Motor neuron (in vitro differentiated cells): ENCODE measurements around the gene TNNI3K. TPM values are rescaled to one million over a fixed set of nuclear protein-coding genes. Genes with fewer than 3 reads are reported as not detected.
A peak's percentile ranks its signal among the peaks of the same experiment; 100 is the strongest.

Experiments used
- ATAC-seq, 8 experiments: fragments of 200-7000 bp; cut with Tn5 transposase; replicated peaks in 6 of 8; 2 replicates each; pipeline ENCODE4 v1.8.0; 2021; ENCODE audit warnings: mild to moderate bottlenecking in 8 of 8, moderate library complexity in 8 of 8
- H3K27ac ChIP-seq, 2 donors: fragments of 250-450 bp; sonication (Bioruptor Pico); 2 replicates each; pipeline ENCODE4 v1.9.0; 2021; ENCODE audit warnings: antibody characterized with exemption in 2 of 2, mild to moderate bottlenecking in 2 of 2, moderate library complexity in 1 of 2
- H3K4me1 ChIP-seq, 2 donors: fragments of 250-450 bp; sonication (Bioruptor Pico); replicated peaks in 1 of 2; 2 replicates each; pipeline ENCODE4 v1.6.1; 2021; ENCODE audit warnings: antibody characterized with exemption in 2 of 2, mild to moderate bottlenecking in 2 of 2, moderate library complexity in 1 of 2
- H3K4me3 ChIP-seq, 5 donors: fragments of 250-450 bp; sonication (Bioruptor Pico); 2 replicates each; pipeline ENCODE4 v1.9.0; 2021; ENCODE audit warnings: antibody characterized with exemption in 5 of 5, mild to moderate bottlenecking in 5 of 5, moderate library complexity in 4 of 5
- WGBS, 10 experiments: fragments of 450-650 bp; shearing (Covaris generic); methylation state at CpG; one replicate each; pipeline ENCODE4 v1.0.0; 2022; 5-methylcytosine and 5-hydroxymethylcytosine counted together
- in situ Hi-C, 9 experiments: fragments of 400-800 bp; cut with MboI; loops; one replicate each; pipeline ENCODE4 v1.15.0; 2021; ENCODE audit warnings: low sequenced_read_pairs in 9 of 9, low pct_unique_long_range_greater_than_20kb in 2 of 9; ENCODE audit not compliant: unreplicated experiment in 9 of 9
- total RNA-seq, 8 experiments: library from RNA; unstranded; fragments of 300-600 nt; gene quantifications; 2 replicates each; pipeline versions ENCODE4 v1.2.3 to v1.2.4, GENCODE V29; 2022

The TNNI3K gene
- total RNA-seq, 8 experiments from 2014 or later: 0.08 to 5.3 (median 1.6) TPM; not detected in 2

GRCh38 chr1:74504125-74504932, 269.1 kb downstream of the TNNI3K start:
- peak; percentile 58 to 94 (median 74) for ATAC-seq
- Histone ChIP-seq H3K27ac (peak overlapping the region; percentile 4 to 41), H3K4me3 (no peak overlapping the region)

GRCh38 chr1:74504933-74505512, 269.8 kb downstream of the TNNI3K start:
- WGBS, 10 experiments: 0 to 71% (median 18%) methylated on average over 1 to 11 of the region's 11 CpGs; no CpG with 5 or more reads in 1 of the 10 experiments
- H3K4me1 ChIP-seq: peaks cover 26 to 34% of the 10 kb centered on the region in 2 donors
- in situ Hi-C loops: loop anchor here in 2 of 9 experiments (25.0 kb wide), 1 partner anchor 182 kb away; no protein-coding TSS in a partner anchor
- no peak overlapping the region for H3K4me3 ChIP-seq
- peak overlapping the region; percentile 4 to 41 for H3K27ac ChIP-seq
- ATAC-seq: peak in 6 of 8 experiments; percentile 46 to 88 (median 84)

More at GRCh38 chr1:74504125-74504932, 269.1 kb downstream of the TNNI3K start:
- peaks cover 26 to 34% of the 10 kb centered on the region in 2 donors for H3K4me1 ChIP-seq
- 0 to 43% (median 23%) methylated on average over 1 to 15 of the region's 15 CpGs for WGBS, 10 experiments
- in situ Hi-C loops: loop anchor here in 2 of 9 experiments (25.0 kb wide), 1 partner anchor 183 kb away; no protein-coding TSS in a partner anchor

- ATAC-seq: peak in 7 of 8 experiments; percentile 61 to 86 (median 84)
- Histone ChIP-seq H3K4me1 (peaks cover 26 to 34% of the 10 kb centered on the region in 2 donors), H3K27ac (peak overlapping the region in 1 of 2 donors; percentile 14), H3K4me3 (no peak overlapping the region)
- in situ Hi-C loops: loop anchor here in 2 of 9 experiments (25.0 kb wide), 1 partner anchor 181 kb away; no protein-coding TSS in a partner anchor
- 17 to 57% (median 36%) methylated on average over 2 to 8 of the region's 8 CpGs for WGBS, 10 experiments
These were observed 270.9 kb downstream of the TNNI3K start for GRCh38 chr1:74505928-74506710.

- no peak for ATAC-seq
- 20 to 69% (median 33%) methylated on average over 1 to 3 of the region's 3 CpGs; no CpG with 5 or more reads in 3 of the 10 experiments for WGBS, 10 experiments
- Histone ChIP-seq H3K27ac (no peak overlapping the region), H3K4me1 (peaks cover 38 to 40% of the 10 kb centered on the region in 2 donors), H3K4me3 (no peak overlapping the region)
- in situ Hi-C loops: loop anchor here in 2 of 9 experiments (25.0 kb wide), 1 partner anchor 179 kb away; no protein-coding TSS in a partner anchor
These were observed 273.3 kb downstream of the TNNI3K start for GRCh38 chr1:74508449-74508848.

DNA sequence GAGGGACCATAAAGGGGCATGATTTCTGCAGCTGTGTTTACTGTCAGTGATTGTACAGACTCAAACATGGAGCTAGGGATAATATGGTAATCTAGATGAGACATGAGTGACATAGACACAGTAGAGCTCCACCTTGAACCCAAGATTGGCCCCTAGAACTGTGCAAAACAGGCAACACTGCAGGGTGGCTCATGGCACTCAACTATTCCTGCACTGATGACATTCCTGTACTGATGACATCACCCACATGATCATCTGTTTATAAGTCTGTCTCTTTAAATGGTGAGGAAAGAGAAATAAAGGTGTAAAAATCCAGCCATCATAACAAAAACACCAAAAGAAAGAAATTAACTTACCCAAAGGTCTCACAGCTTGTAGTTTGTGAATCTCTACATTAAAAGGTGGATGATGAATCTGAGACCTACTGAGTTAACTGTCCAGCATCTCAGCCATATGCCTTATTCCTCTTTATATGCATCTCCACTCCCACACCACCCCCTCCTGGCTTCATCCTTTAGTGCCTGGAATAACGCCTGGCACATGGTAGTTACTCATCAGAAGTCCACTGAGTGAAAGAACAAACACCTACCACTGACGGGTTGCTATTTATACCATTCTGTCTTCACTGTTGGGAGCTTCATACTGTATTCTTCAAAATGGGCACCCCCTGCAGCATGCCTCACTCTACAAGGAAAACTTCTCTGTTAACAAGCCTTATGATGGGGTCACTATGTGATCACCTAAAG, 277.2 kb downstream of the TNNI3K start, which contains the start of gene LRRC53:
Gene LRRC53, minus strand, starts transcription at position 442 of the 746 bp plus-strand sequence. CDS start 29,262 bp downstream, outside the sequence.
- H3K27ac ChIP-seq: no peak within 1 kb of the TSS
- in situ Hi-C loops: loop anchor here in 2 of 9 experiments (25.0 kb wide), 1 partner anchor 175 kb away; no protein-coding TSS in a partner anchor
- ATAC-seq: peak in 5 of 8 experiments; percentile 39 to 70 (median 63)
- no peak within 1 kb of the TSS for H3K4me3 ChIP-seq
- H3K4me1 ChIP-seq: peaks cover 9 to 12% of the 10 kb centered on the region in 2 donors
- 0 to 94% (median 54%) methylated on average over 1 to 2 of the region's 2 CpGs; no CpG with 5 or more reads in 4 of the 10 experiments for WGBS, 10 experiments

DNA sequence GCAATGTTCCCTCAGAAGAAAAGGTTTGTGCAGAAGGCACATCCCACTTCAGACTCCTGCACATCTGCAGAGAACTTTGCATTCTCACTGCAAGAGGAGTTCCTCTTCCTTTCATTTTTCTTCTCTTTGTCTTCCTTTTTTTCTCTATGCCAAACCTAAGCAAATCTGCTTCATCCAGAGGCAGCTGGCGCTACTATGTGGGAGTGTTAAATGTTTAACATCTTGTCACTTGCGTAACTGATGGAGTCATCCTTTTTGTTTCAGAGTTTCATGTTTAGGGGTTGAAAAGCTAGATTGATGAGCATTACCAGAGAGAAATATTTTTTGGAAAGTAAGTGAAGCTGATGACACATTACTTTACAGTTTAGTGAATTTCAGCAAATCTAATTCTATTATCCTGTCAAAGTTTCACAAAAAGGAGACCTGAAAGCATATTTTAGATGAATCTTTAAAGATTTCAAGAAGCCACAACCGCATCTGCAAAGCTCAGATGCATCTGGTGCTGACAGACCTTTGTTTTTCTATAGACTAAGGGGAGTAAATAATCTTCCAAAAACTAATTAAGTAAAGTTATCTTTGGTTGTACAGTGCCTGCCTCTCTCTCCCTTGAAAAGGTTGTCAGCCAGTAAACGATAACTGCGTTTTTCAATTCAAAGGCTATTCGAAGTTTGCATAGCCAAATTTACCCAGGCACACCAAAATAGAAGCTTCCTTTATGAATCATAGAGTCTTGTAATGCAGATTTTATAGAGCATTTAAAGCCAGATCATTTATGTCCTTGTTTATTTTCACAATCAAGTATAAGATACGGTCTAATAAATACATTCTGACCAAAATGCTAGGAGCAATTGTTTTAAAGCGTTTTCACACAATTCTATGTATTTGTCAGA, 278.5 kb downstream of the TNNI3K start:
- 5 to 61% (median 28%) methylated on average over 3 to 8 of the region's 8 CpGs; no CpG with 5 or more reads in 1 of the 10 experiments for WGBS, 10 experiments

DNA sequence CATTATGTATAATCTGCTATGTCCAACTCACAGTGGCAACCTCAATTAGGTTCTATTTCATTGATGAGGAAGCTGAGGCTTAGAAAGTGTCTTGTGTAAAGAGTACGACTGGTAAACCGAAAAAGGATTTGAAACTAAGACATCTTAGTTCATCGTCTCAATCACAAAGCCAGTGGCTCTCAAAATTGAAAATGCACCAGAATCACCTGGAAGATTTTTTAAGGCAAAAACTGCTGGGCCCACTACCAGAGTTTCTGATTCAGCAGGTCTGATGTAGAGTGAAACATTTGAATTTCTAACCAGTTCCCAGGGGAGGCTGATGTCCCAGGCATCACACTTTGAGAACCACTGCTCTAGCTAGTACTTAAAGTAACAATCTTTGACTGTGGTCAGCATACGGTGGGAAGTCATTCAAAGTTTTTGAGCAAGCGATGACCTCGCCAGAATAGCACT, 282.4 kb downstream of the TNNI3K start:
- WGBS, 10 experiments: 31 to 100% (median 77%) methylated on average over 2 to 6 of the region's 6 CpGs
- H3K4me3 ChIP-seq: no peak overlapping the region
- in situ Hi-C loops: loop anchor here in 2 of 9 experiments (25.0 kb wide), 1 partner anchor 170 kb away; no protein-coding TSS in a partner anchor
- no peak overlapping the region for H3K27ac ChIP-seq
- ATAC-seq: no peak
- H3K4me1 ChIP-seq: peaks cover 10 to 28% of the 10 kb centered on the region in 2 donors

More for the DNA sequence above, 278.5 kb downstream of the TNNI3K start:
- in situ Hi-C loops: loop anchor here in 2 of 9 experiments (25.0 kb wide), 1 partner anchor 174 kb away; no protein-coding TSS in a partner anchor
- Histone ChIP-seq H3K4me3 (no peak overlapping the region), H3K4me1 (peaks cover 9 to 12% of the 10 kb centered on the region in 2 donors), H3K27ac (no peak overlapping the region)
- peak in 7 of 8 experiments; percentile 21 to 88 (median 68) for ATAC-seq

- in situ Hi-C loops: loop anchor here in 2 of 9 experiments (25.0 kb wide), 1 partner anchor 165 kb away; no protein-coding TSS in a partner anchor
- peaks cover 3 to 26% of the 10 kb centered on the region in 2 donors for H3K4me1 ChIP-seq
- no peak overlapping the region for H3K4me3 ChIP-seq
- WGBS, 10 experiments: 32 to 59% (median 40%) methylated on average over 2 to 4 of the region's 4 CpGs; no CpG with 5 or more reads in 1 of the 10 experiments
- ATAC-seq: peak in 5 of 8 experiments; percentile 31 to 70 (median 38)
- no peak overlapping the region for H3K27ac ChIP-seq
These were observed 287.0 kb downstream of the TNNI3K start for GRCh38 chr1:74522148-74522547.

DNA sequence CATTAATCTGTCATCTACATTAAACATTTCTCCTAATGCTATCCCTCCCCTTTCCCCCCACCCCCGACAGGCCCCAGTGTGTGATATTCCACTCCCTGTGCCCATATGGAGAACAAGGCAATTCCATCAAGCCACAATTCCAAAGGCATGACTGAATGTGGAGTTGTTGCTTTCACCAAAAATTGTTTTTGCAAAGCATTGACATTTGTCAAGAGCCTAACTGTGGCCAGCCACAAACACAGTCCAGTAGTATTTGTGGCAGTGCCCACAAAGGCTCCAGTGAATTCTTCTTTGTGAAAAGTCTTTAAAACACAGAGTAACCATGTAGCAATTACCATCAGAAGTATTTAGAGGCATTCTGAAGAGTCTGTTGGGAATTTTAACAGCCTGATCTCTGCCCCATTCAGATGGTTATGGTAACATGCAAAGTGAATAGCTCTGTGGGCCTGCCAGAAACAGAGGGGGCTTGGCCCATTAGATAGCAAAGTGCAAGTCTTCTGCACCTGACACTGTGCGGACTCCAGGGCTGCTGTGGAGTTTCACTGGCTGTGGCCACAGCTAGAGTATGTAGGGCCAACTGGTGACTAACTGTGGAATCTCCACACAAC, 288.8 kb downstream of the TNNI3K start:
- Histone ChIP-seq H3K4me3 (no peak overlapping the region), H3K4me1 (peaks cover 3 to 26% of the 10 kb centered on the region in 2 donors), H3K27ac (no peak overlapping the region)
- 33 to 100% (median 67%) methylated on average over 1 to 2 of the region's 2 CpGs; no CpG with 5 or more reads in 4 of the 10 experiments for WGBS, 10 experiments
- no peak for ATAC-seq
- in situ Hi-C loops: loop anchor here in 2 of 9 experiments (25.0 kb wide), 1 partner anchor 163 kb away; no protein-coding TSS in a partner anchor

GRCh38 chr1:74526708-74527107, 291.5 kb downstream of the TNNI3K start:
- H3K4me1 ChIP-seq: peaks cover 3 to 23% of the 10 kb centered on the region in 2 donors
- in situ Hi-C loops: no loop called here
- 0 to 95% (median 33%) methylated on average over 1 to 2 of the region's 2 CpGs; no CpG with 5 or more reads in 1 of the 10 experiments for WGBS, 10 experiments
- H3K27ac ChIP-seq: no peak overlapping the region
- H3K4me3 ChIP-seq: no peak overlapping the region
- peak in 1 of 8 experiments; percentile 20 for ATAC-seq
